Spleen (tissue), 7 donors: ENCODE measurements around the gene STX16.

Experiments used
- POLR2A ChIP-seq, 3 donors: fragments of 450-650 bp; IDR thresholded peaks; one replicate each; pipeline ENCODE4 v1.5.1; 2017; ENCODE audit warnings: antibody characterized with exemption in 3 of 3, mild to moderate bottlenecking in 1 of 3
- TF ChIP-seq, protein P1 (sequence below), 11 experiments: fragments of 200-600 bp in 7 of 11; fragments of 450-650 bp in 4 of 11; sonication (generic) in 4 of 11; IDR thresholded peaks in 8 of 11; conservative IDR thresholded peaks in 3 of 11; 1 replicate in 7 of 11; 2 replicates in 4 of 11; pipeline versions ENCODE4 v1.4.0 to v1.8.0; 2016 to 2021; ENCODE audit warnings: antibody characterized with exemption in 11 of 11, inconsistent platforms in 4 of 11, mild to moderate bottlenecking in 1 of 11
- donor health status: DM: no; HTN: no; CAD: no; lungs with moderate emphysema.
- donor health status: DM: no; HTN: no; CAD: no.
- donor health status: DM: no; HTN: no; CAD: no.

DNA sequence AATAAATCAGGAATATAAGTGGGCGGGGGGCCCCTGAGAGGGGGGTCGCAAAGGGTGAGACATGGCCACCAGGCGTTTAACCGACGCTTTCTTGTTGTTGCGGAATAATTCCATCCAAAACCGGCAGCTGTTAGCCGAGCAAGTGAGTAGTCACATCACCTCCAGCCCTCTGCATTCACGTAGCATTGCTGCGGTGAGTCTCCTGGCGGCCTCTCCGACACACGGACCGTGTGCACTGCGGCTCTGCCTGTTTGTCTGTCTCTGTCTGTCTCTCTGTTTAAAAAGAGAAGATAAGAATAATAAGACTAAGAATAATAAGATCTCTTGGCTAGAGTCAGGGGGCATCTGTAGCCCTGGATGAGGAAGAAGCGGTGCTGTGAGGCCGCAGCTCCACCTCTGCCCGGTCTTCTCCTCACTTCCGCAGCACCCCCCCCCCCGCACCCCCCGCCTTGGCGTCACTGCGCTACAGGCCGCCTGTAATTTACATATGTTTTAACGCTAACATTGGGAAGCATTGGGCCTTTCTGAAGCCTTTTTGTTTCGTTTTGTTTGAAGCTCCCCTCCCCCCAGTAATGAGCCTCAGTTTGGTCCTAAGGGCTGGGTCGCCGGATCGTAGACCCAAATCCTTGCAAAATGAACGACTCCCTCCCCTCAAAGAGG, 993 bp downstream of the STX16 start:
- peak in 1 of 3 donors; percentile 48 for TF ChIP-seq POLR2A (IDR thresholded peaks at IDR 0.05)
- TF ChIP-seq, protein P1, sequence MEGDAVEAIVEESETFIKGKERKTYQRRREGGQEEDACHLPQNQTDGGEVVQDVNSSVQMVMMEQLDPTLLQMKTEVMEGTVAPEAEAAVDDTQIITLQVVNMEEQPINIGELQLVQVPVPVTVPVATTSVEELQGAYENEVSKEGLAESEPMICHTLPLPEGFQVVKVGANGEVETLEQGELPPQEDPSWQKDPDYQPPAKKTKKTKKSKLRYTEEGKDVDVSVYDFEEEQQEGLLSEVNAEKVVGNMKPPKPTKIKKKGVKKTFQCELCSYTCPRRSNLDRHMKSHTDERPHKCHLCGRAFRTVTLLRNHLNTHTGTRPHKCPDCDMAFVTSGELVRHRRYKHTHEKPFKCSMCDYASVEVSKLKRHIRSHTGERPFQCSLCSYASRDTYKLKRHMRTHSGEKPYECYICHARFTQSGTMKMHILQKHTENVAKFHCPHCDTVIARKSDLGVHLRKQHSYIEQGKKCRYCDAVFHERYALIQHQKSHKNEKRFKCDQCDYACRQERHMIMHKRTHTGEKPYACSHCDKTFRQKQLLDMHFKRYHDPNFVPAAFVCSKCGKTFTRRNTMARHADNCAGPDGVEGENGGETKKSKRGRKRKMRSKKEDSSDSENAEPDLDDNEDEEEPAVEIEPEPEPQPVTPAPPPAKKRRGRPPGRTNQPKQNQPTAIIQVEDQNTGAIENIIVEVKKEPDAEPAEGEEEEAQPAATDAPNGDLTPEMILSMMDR (IDR thresholded peaks at IDR 0.05 in 8 of 11, conservative IDR thresholded peaks at IDR 0.05 in 3 of 11), result peak in 1 of 11 experiments; percentile 11
